Omental fat pad (tissue), 4 donors: ENCODE results near the gene RFX1. TPM values are rescaled to one million over a fixed set of nuclear protein-coding genes. Genes with fewer than 3 reads are reported as not detected.

Source experiments
- ATAC-seq: fragments of 150-250 bp; one replicate; pipeline ENCODE4 v1.9.1; 2016; ENCODE audit warnings: mild to moderate bottlenecking, moderate library complexity; ENCODE audit not compliant: low FRiP score
- DNase-seq: peaks from one replicate; pipeline ENCODE4 v3.0.0-alpha.2; 2019; ENCODE audit warnings: low spot score
- CTCF ChIP-seq, 3 donors: fragments of 450-650 bp; IDR thresholded peaks; one replicate each; pipeline ENCODE4 v1.5.1; 2016 to 2017; ENCODE audit warnings: antibody characterized with exemption in 3 of 3, mild to moderate bottlenecking in 3 of 3, moderate library complexity in 2 of 3
- total RNA-seq, 4 donors: library from RNA; depleted of rRNA; stranded (reverse); fragments of >200 nt; gene quantifications; one replicate each; pipeline ENCODE4 v1.1.0, GENCODE V29; 2016

RFX1 gene
- total RNA-seq, 4 donors from 2014 or later, result 2.8 to 7.6 (median 3.2) TPM

GRCh38 chr19:13942023-13942684 is 64.0 kb downstream of the RFX1 start:
- DNase-seq, result no peak
- no peak for TF ChIP-seq CTCF (IDR thresholded peaks at IDR 0.05)
- no peak for ATAC-seq

- DNase-seq (no peak), ATAC-seq (no peak)
Observed at GRCh38 chr19:13938301-13939064, 67.6 kb downstream of the RFX1 start, which contains the start of gene PODNL1. TSS of gene PODNL1 (minus strand) at chr19:13938417. CDS start at chr19:13938181, 236 bp downstream.

GRCh38 chr19:13937479-13938300 is 68.4 kb downstream of the RFX1 start:
- no peak for TF ChIP-seq CTCF (IDR thresholded peaks at IDR 0.05)
- no peak for DNase-seq
- ATAC-seq, result no peak

More at GRCh38 chr19:13938301-13939064, 67.6 kb downstream of the RFX1 start, which contains the start of gene PODNL1:
- no peak for TF ChIP-seq CTCF (IDR thresholded peaks at IDR 0.05)

- TF ChIP-seq CTCF (IDR thresholded peaks at IDR 0.05), result no peak
- no peak for ATAC-seq
- DNase-seq, result no peak
Observed at GRCh38 chr19:13935765-13936510, 70.2 kb downstream of the RFX1 start.

GRCh38 chr19:13934785-13935109 is 71.4 kb downstream of the RFX1 start:
- TF ChIP-seq CTCF (IDR thresholded peaks at IDR 0.05), result no peak
- DNase-seq, result no peak

GRCh38 chr19:13932911-13933393 is 73.2 kb downstream of the RFX1 start:
- ATAC-seq, result no peak
- no peak for TF ChIP-seq CTCF (IDR thresholded peaks at IDR 0.05)
- DNase-seq, result no peak

More at GRCh38 chr19:13934785-13935109, 71.4 kb downstream of the RFX1 start:
- ATAC-seq, result no peak
